T-helper 1 cell treated with Interleukin-12 subunit alpha and Interleukin-12 subunit beta and Interleukin-4 antibody, amounts not matched to agents 30 μg/mL and 1 μg/mL, for 36 hours (primary cell): ENCODE data around the gene CTTNBP2NL.
"Not testable (repeated sequence)": the region's sequence is repeated elsewhere in the genome, so short reads cannot be mapped to it uniquely, and the experiment has no call there.

Source experiments
- H3K27ac Mint-ChIP-seq: one replicate; pipeline ENCODE4 v1.8.0; 2021; ENCODE audit warnings: mild to moderate bottlenecking, mixed read lengths
- H3K27me3 Mint-ChIP-seq: one replicate; pipeline ENCODE4 v1.8.0; 2021; ENCODE audit warnings: low read depth, mixed read lengths
- H3K36me3 Mint-ChIP-seq: one replicate; pipeline ENCODE4 v1.8.0; 2021; ENCODE audit warnings: low read depth, mixed read lengths
- H3K4me1 Mint-ChIP-seq: one replicate; pipeline ENCODE4 v1.8.0; 2021; ENCODE audit warnings: low read depth, mixed read lengths
- H3K4me3 Mint-ChIP-seq: one replicate; pipeline ENCODE4 v1.8.0; 2021; ENCODE audit warnings: mild to moderate bottlenecking, moderate library complexity, mixed read lengths
- H3K9me3 Mint-ChIP-seq: one replicate; pipeline ENCODE4 v1.8.0; 2021; ENCODE audit warnings: mixed read lengths

The CTTNBP2NL gene

GRCh38 chr1:112394743-112395062 lies 1.3 kb upstream of the CTTNBP2NL start:
- peaks cover 17% of the 10 kb centered on the region for H3K27me3 Mint-ChIP-seq
- peaks cover 45% of the 10 kb centered on the region for H3K4me1 Mint-ChIP-seq
- H3K36me3 Mint-ChIP-seq = no peaks in the 10 kb centered on the region
- H3K9me3 Mint-ChIP-seq = no peaks in the 10 kb centered on the region
- H3K4me3 Mint-ChIP-seq = no peak overlapping the region
- H3K27ac Mint-ChIP-seq = no peak overlapping the region

- no peaks in the 10 kb centered on the region for H3K9me3 Mint-ChIP-seq
- H3K27ac Mint-ChIP-seq = no peak overlapping the region
- H3K4me1 Mint-ChIP-seq = peaks cover 44% of the 10 kb centered on the region
- no peaks in the 10 kb centered on the region for H3K36me3 Mint-ChIP-seq
- peak overlapping the region; percentile 97 for H3K4me3 Mint-ChIP-seq
- peaks cover 17% of the 10 kb centered on the region for H3K27me3 Mint-ChIP-seq
These were observed 676 bp upstream of the CTTNBP2NL start for GRCh38 chr1:112395256-112395820.

GRCh38 chr1:112396653-112397471 lies 848 bp downstream of the CTTNBP2NL start:
- H3K36me3 Mint-ChIP-seq = no peaks in the 10 kb centered on the region

GRCh38 chr1:112397841-112398240 lies 1.8 kb downstream of the CTTNBP2NL start:
- H3K27me3 Mint-ChIP-seq = peaks cover 23% of the 10 kb centered on the region
- H3K4me1 Mint-ChIP-seq = peaks cover 36% of the 10 kb centered on the region
- H3K4me3 Mint-ChIP-seq = peak overlapping the region; percentile 97
- H3K9me3 Mint-ChIP-seq = no peaks in the 10 kb centered on the region
- H3K36me3 Mint-ChIP-seq = no peaks in the 10 kb centered on the region
- no peak overlapping the region for H3K27ac Mint-ChIP-seq

More at GRCh38 chr1:112396653-112397471, 848 bp downstream of the CTTNBP2NL start:
- peaks cover 23% of the 10 kb centered on the region for H3K27me3 Mint-ChIP-seq
- no peaks in the 10 kb centered on the region for H3K9me3 Mint-ChIP-seq
- peak overlapping the region; percentile 97 for H3K4me3 Mint-ChIP-seq
- H3K27ac Mint-ChIP-seq = no peak overlapping the region
- H3K4me1 Mint-ChIP-seq = peaks cover 36% of the 10 kb centered on the region

- Mint-ChIP-seq H3K27me3 (peaks cover 23% of the 10 kb centered on the region), H3K36me3 (no peaks in the 10 kb centered on the region), H3K27ac (no peak overlapping the region), H3K4me3 (no peak overlapping the region), H3K9me3 (no peaks in the 10 kb centered on the region), H3K4me1 (peaks cover 27% of the 10 kb centered on the region)
These were observed 3.4 kb downstream of the CTTNBP2NL start for GRCh38 chr1:112399456-112399855.

- H3K27ac Mint-ChIP-seq, H3K4me3 Mint-ChIP-seq, H3K9me3 Mint-ChIP-seq, H3K36me3 Mint-ChIP-seq: not testable (repeated sequence)
- peaks cover 17% of the 10 kb centered on the region for H3K4me1 Mint-ChIP-seq
- peaks cover 23% of the 10 kb centered on the region for H3K27me3 Mint-ChIP-seq
These were observed 4.7 kb downstream of the CTTNBP2NL start for GRCh38 chr1:112400706-112401105.

- Mint-ChIP-seq H3K27ac (no peak overlapping the region), H3K27me3 (peaks cover 10% of the 10 kb centered on the region), H3K4me3 (no peak overlapping the region), H3K4me1 (peaks cover 5% of the 10 kb centered on the region), H3K9me3 (no peaks in the 10 kb centered on the region), H3K36me3 (no peaks in the 10 kb centered on the region)
These were observed 6.9 kb downstream of the CTTNBP2NL start for GRCh38 chr1:112402682-112403643.

GRCh38 chr1:112406771-112407170 lies 10.8 kb downstream of the CTTNBP2NL start:
- H3K9me3 Mint-ChIP-seq = no peaks in the 10 kb centered on the region
- no peaks in the 10 kb centered on the region for H3K4me1 Mint-ChIP-seq
- H3K27me3 Mint-ChIP-seq = peaks cover under 1% of the 10 kb centered on the region
- H3K27ac Mint-ChIP-seq = no peak overlapping the region
- H3K36me3 Mint-ChIP-seq = no peaks in the 10 kb centered on the region
- H3K4me3 Mint-ChIP-seq = no peak overlapping the region

- no peaks in the 10 kb centered on the region for H3K36me3 Mint-ChIP-seq
- H3K4me1 Mint-ChIP-seq = no peaks in the 10 kb centered on the region
- no peaks in the 10 kb centered on the region for H3K27me3 Mint-ChIP-seq
- no peak overlapping the region for H3K4me3 Mint-ChIP-seq
- H3K27ac Mint-ChIP-seq = no peak overlapping the region
- H3K9me3 Mint-ChIP-seq = no peaks in the 10 kb centered on the region
These were observed 13.4 kb downstream of the CTTNBP2NL start for GRCh38 chr1:112409414-112409813.

- H3K27me3 Mint-ChIP-seq = no peaks in the 10 kb centered on the region
- no peak overlapping the region for H3K27ac Mint-ChIP-seq
- no peaks in the 10 kb centered on the region for H3K4me1 Mint-ChIP-seq
- H3K9me3 Mint-ChIP-seq = no peaks in the 10 kb centered on the region
- H3K36me3 Mint-ChIP-seq = no peaks in the 10 kb centered on the region
- H3K4me3 Mint-ChIP-seq = no peak overlapping the region
These were observed 14.7 kb downstream of the CTTNBP2NL start for GRCh38 chr1:112410673-112411072.

GRCh38 chr1:112417271-112417670 lies 21.3 kb downstream of the CTTNBP2NL start:
- H3K27ac Mint-ChIP-seq = no peak overlapping the region
- H3K4me3 Mint-ChIP-seq = no peak overlapping the region

GRCh38 chr1:112418099-112418892 lies 22.3 kb downstream of the CTTNBP2NL start:
- no peaks in the 10 kb centered on the region for H3K4me1 Mint-ChIP-seq
- H3K27ac Mint-ChIP-seq = no peak overlapping the region
- no peaks in the 10 kb centered on the region for H3K9me3 Mint-ChIP-seq
- no peak overlapping the region for H3K4me3 Mint-ChIP-seq
- H3K36me3 Mint-ChIP-seq = no peaks in the 10 kb centered on the region
- H3K27me3 Mint-ChIP-seq = no peaks in the 10 kb centered on the region

More at GRCh38 chr1:112417271-112417670, 21.3 kb downstream of the CTTNBP2NL start:
- Mint-ChIP-seq H3K4me1 (no peaks in the 10 kb centered on the region), H3K9me3 (no peaks in the 10 kb centered on the region), H3K36me3 (no peaks in the 10 kb centered on the region), H3K27me3 (no peaks in the 10 kb centered on the region)

- Mint-ChIP-seq H3K27ac (no peak overlapping the region), H3K36me3 (no peaks in the 10 kb centered on the region), H3K4me3 (no peak overlapping the region), H3K4me1 (no peaks in the 10 kb centered on the region), H3K9me3 (no peaks in the 10 kb centered on the region), H3K27me3 (no peaks in the 10 kb centered on the region)
These were observed 27.2 kb downstream of the CTTNBP2NL start for GRCh38 chr1:112423207-112423606.

- H3K27ac Mint-ChIP-seq, H3K36me3 Mint-ChIP-seq, H3K4me3 Mint-ChIP-seq, H3K27me3 Mint-ChIP-seq, H3K9me3 Mint-ChIP-seq, H3K4me1 Mint-ChIP-seq: not testable (repeated sequence)
These were observed 27.7 kb downstream of the CTTNBP2NL start for GRCh38 chr1:112423666-112424065.
